HepG2 (cell line): ENCODE results near the gene SLC13A5. TPM values are rescaled to one million over a fixed set of nuclear protein-coding genes. Genes with fewer than 3 reads are reported as not detected.
"Not testable (repeated sequence)": the region's sequence is repeated elsewhere in the genome, so short reads cannot be mapped to it uniquely, and the experiment has no call there.

Experiments
- ATAC-seq: fragments of 200-7000 bp; cut with Tn5 transposase; 3 replicates; pipeline ENCODE4 v1.9.1; 2020; ENCODE audit warnings: mild to moderate bottlenecking, moderate library complexity
- BruUV-seq: library from RNA; stranded (reverse); fragments of 400-500 nt; replicated peaks from 2 replicates; lab custom pipeline; 2021; lab: Mats Ljungman, UMichigan
- CTCF ChIA-PET: fragments of 300-600 bp; formaldehyde crosslinking; extraction: SDS; loops from one replicate; lab custom pipeline; 2021; ENCODE audit warnings: low total read pairs, inconsistent platforms, low intra/inter-chr PET ratio; lab: Yijun Ruan, JAX
- POLR2A ChIA-PET: fragments of 350-600 bp; sonication (Branson Sonifier 250); formaldehyde crosslinking; loops from one replicate; lab custom pipeline; 2020; ENCODE audit warnings: antibody characterized with exemption, inconsistent platforms; lab: Yijun Ruan, JAX
- DNase-seq: peaks from one replicate; pipeline ENCODE4 v3.0.0-alpha.2; 2015; ENCODE audit warnings: low spot score
- FAIRE-seq: peaks from 3 replicates; lab custom pipeline; 2011; peaks lifted over from hg19 to GRCh38; lab: Jason Lieb, UNC
- H2AFZ ChIP-seq: one replicate; pipeline ENCODE4 v1.6.1; 2011; ENCODE audit warnings: low read length, inconsistent platforms
- H3K27ac ChIP-seq: fragments of 300-600 bp; 3 replicates; pipeline ENCODE4 v1.8.0; 2011; ENCODE audit warnings: mixed run types, mild to moderate bottlenecking, mixed read lengths, low read length, inconsistent platforms; ENCODE audit not compliant: insufficient read depth; ENCODE audit errors: extremely low read length
- H3K27me3 ChIP-seq, 2 experiments: fragments of 200-600 bp in 1 of 2; 2 replicates in 1 of 2; 3 replicates in 1 of 2; pipeline versions ENCODE4 v1.6.0 to v1.8.0; 2011; ENCODE audit warnings: low read length in 2 of 2, mild to moderate bottlenecking in 2 of 2, moderate library complexity in 2 of 2, inconsistent platforms in 1 of 2; ENCODE audit not compliant: insufficient read depth in 2 of 2, control insufficient read depth in 1 of 2
- H3K36me3 ChIP-seq, 2 experiments: fragments of 200-600 bp in 1 of 2; replicated peaks in 1 of 2; 2 replicates in 1 of 2; 3 replicates in 1 of 2; pipeline versions ENCODE4 v1.5.1 to v1.8.0; 2011; ENCODE audit warnings: low read length in 2 of 2, inconsistent platforms in 1 of 2; ENCODE audit not compliant: insufficient read depth in 2 of 2, control insufficient read depth in 1 of 2
- H3K4me1 ChIP-seq: 2 replicates; pipeline ENCODE4 v1.5.1; 2012; ENCODE audit warnings: low read length, inconsistent platforms; ENCODE audit not compliant: insufficient read depth
- H3K4me2 ChIP-seq: 2 replicates; pipeline ENCODE4 v1.6.0; 2011; ENCODE audit warnings: low read depth, low read length, inconsistent platforms
- H3K4me3 ChIP-seq, 3 experiments: fragments of 200-600 bp in 1 of 3; sonication (generic), shearing (Covaris generic) in 1 of 3; replicated peaks in 1 of 3; 2 replicates each; pipeline ENCODE4 v1.5.1; 2011 to 2016; ENCODE audit warnings: low read length in 3 of 3, inconsistent platforms in 2 of 3, low read depth in 2 of 3, mild to moderate bottlenecking in 2 of 3, control low read depth in 1 of 3, mixed read lengths in 1 of 3; ENCODE audit not compliant: insufficient read depth in 1 of 3
- H3K79me2 ChIP-seq: one replicate; pipeline ENCODE4 v1.6.1; 2011; ENCODE audit warnings: low read length, inconsistent platforms; ENCODE audit not compliant: insufficient read depth
- H3K9ac ChIP-seq: 2 replicates; pipeline ENCODE4 v1.6.0; 2011; ENCODE audit warnings: mild to moderate bottlenecking, low read depth, low read length, inconsistent platforms; ENCODE audit not compliant: insufficient read depth
- H3K9me3 ChIP-seq: 2 replicates; pipeline ENCODE4 v1.5.1; 2012; ENCODE audit warnings: mild to moderate bottlenecking, low read length
- H4K20me1 ChIP-seq: 2 replicates; pipeline ENCODE4 v1.6.0; 2011; ENCODE audit warnings: inconsistent platforms, mild to moderate bottlenecking, low read length, moderate library complexity; ENCODE audit not compliant: insufficient read depth
- BRCA1 ChIP-seq: sonication (generic); formaldehyde crosslinking; IDR thresholded peaks from 2 replicates; pipeline ENCODE4 v1.4.0; 2020; ENCODE audit warnings: missing genetic modification reagents
- SNAI1 ChIP-seq: sonication (generic); formaldehyde crosslinking; IDR thresholded peaks from 2 replicates; pipeline ENCODE4 v1.5.0; 2020; ENCODE audit warnings: mild to moderate bottlenecking, missing genetic modification reagents, borderline replicate concordance
- SNAPC2 ChIP-seq: sonication (generic); formaldehyde crosslinking; IDR thresholded peaks from 2 replicates; pipeline ENCODE4 v1.8.1; 2022; ENCODE audit warnings: mild to moderate bottlenecking, missing genetic modification reagents
- TAF1 ChIP-seq: sonication (generic); formaldehyde crosslinking; IDR thresholded peaks from 2 replicates; pipeline ENCODE4 v1.4.0; 2020; ENCODE audit warnings: missing genetic modification reagents
- ZNF317 ChIP-seq: sonication (generic); formaldehyde crosslinking; IDR thresholded peaks from 2 replicates; pipeline ENCODE4 v1.5.0; 2020; ENCODE audit warnings: mild to moderate bottlenecking, missing genetic modification reagents
- WGBS: methylation state at CpG from one replicate; pipeline ENCODE4 v1.1.6; 2017; ENCODE audit warnings: low lambda C conversion rate; 5-methylcytosine and 5-hydroxymethylcytosine counted together
- in situ Hi-C: cut with HindIII; loops from 2 replicates; pipeline ENCODE4 v1.10.0; 2017; ENCODE audit warnings: low pct_unique_long_range_greater_than_20kb; ENCODE audit not compliant: extremely low pct_ligation_motif_present
- intact Hi-C: fragments of 100-400 bp; cut with micrococcal nuclease; formaldehyde crosslinking; loops from one replicate; pipeline ENCODE4 v1.10.0; 2022; ENCODE audit not compliant: unreplicated experiment
- polyA plus RNA-seq, 8 experiments: library from polyadenylated mRNA; depleted of rRNA in 3 of 8; stranded (reverse) in 7 of 8; unstranded in 1 of 8; fragments of >200 nt; fragmentation: Illumina TruSeq in 4 of 8; extraction: Trizol in 4 of 8; gene quantifications; 2 replicates each; pipeline versions ENCODE4 v1.2.1 to v1.2.3, GENCODE V29; 2011 to 2016; ENCODE audit warnings: low read depth in 4 of 8, missing spikeins in 1 of 8, mixed read lengths in 1 of 8; ENCODE audit not compliant: insufficient read depth in 1 of 8
- total RNA-seq, 5 experiments: library from RNA; depleted of rRNA; stranded (reverse); fragments of >200 nt; fragmentation: Illumina TruSeq; extraction: Trizol; gene quantifications; 2 replicates each; pipeline ENCODE4 v1.2.3, GENCODE V29; 2016; ENCODE audit warnings: low read depth in 1 of 5
- TF ChIP-seq, protein P1 (sequence below): sonication (generic); formaldehyde crosslinking; IDR thresholded peaks from 2 replicates; pipeline ENCODE4 v1.5.0; 2020; ENCODE audit warnings: missing genetic modification reagents, mild to moderate bottlenecking, borderline replicate concordance

SLC13A5 gene
- total and polyA plus RNA-seq, 2 of the 13 experiments (the other 11 are each of a cell fraction or from before 2014, with no cell fraction given) = 42.8 to 310 TPM

DNA sequence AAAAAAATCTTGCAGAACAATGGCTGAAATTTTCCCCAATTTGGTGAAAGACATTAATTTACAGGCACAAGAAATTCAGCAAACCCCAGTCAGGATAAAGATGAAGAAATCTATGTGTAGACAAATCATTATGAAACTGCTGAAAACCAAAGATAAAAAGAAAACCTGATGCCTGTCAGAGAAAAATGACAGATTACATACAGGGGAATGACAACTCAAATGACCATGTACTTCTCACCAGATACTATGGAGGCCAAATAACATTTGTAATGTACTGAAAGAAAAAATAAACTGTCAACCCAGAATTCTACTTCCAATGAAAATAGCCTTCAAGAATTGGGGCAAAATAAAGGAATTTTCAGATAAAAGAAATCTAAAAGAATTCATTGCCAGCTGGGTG is 35.4 kb upstream of the SLC13A5 start:
- no peaks in the 10 kb centered on the region for H4K20me1 ChIP-seq
- H3K4me1 ChIP-seq = peaks cover 24% of the 10 kb centered on the region
- H3K27ac ChIP-seq = no peak overlapping the region
- POLR2A ChIA-PET = no interaction called here
- no peaks in the 10 kb centered on the region for H3K9me3 ChIP-seq
- ATAC-seq (no peak), FAIRE-seq (no peak)
- H3K4me3 ChIP-seq = no peak overlapping the region
- TF ChIP-seq SNAPC2 (CRISPR knock-in tag) = no peak
- TF ChIP-seq SNAI1 (CRISPR knock-in tag) = no peak
- peak; percentile 77 for TF ChIP-seq ZNF317 (CRISPR knock-in tag)
- no peak for TF ChIP-seq BRCA1 (CRISPR knock-in tag)
- TF ChIP-seq TAF1 (CRISPR knock-in tag) = no peak
- TF ChIP-seq, protein P1, sequence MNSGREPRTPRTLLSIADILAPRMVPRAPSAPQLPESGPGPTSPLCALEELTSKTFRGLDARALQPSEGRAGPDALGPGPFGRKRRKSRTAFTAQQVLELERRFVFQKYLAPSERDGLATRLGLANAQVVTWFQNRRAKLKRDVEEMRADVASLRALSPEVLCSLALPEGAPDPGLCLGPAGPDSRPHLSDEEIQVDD (CRISPR knock-in tag) = no peak
- TF ChIP-seq, all 625 proteins: peak for 1
- H2AFZ ChIP-seq = no peak overlapping the region
- no peaks in the 10 kb centered on the region for H3K79me2 ChIP-seq
- no peak overlapping the region for H3K4me2 ChIP-seq
- intact Hi-C loops (no loop called here), in situ Hi-C loops (no loop called here)
- H3K36me3 ChIP-seq = no peaks in the 10 kb centered on the region
- no peak overlapping the region for H3K9ac ChIP-seq
- CTCF ChIA-PET = no interaction called here
- DNase-seq = no peak
- H3K27me3 ChIP-seq = peaks cover 0 to under 1% of the 10 kb centered on the region in 2 experiments; a peak in 2 of 5 replicates
- BruUV-seq = no TSS peak

DNA sequence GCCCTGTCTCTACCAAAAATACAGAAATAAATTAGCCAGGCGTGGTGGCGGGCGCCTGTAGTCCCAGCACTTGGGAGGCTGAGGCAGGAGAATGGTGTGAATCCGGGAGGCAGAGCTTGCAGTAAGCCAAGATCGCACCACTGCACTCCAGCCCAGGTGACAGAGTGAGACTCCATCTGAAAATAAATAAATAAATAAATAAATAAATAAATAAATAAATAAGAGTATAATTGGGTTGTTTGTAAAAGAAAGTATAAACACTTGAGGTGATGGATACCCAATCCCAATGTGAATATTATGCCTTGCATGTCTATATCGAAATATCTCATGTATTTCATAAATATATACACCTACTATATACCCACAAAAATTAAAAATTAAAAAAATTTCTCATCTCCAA is 33.5 kb upstream of the SLC13A5 start:
- H3K79me2 ChIP-seq, H3K27me3 ChIP-seq, H3K9ac ChIP-seq, H3K4me1 ChIP-seq, H3K27ac ChIP-seq, H3K9me3 ChIP-seq, CTCF ChIA-PET, H4K20me1 ChIP-seq, DNase-seq, FAIRE-seq, intact Hi-C loops, BruUV-seq, ATAC-seq, H2AFZ ChIP-seq, POLR2A ChIA-PET, in situ Hi-C loops, H3K36me3 ChIP-seq, H3K4me2 ChIP-seq, H3K4me3 ChIP-seq: not testable (repeated sequence)
- WGBS = 68% methylated on average over 6 of the region's 6 CpGs
